PC-9 (cell line): ENCODE measurements around the gene AHSG. TPM values are rescaled to one million over a fixed set of nuclear protein-coding genes. Genes with fewer than 3 reads are reported as not detected.

Experiments used
- BruUV-seq: library from RNA; stranded (reverse); fragments of 400-500 nt; replicated peaks from 2 replicates; lab custom pipeline; 2021; lab: Mats Ljungman, UMichigan
- CTCF ChIA-PET: fragments of 300-600 bp; sonication (Branson Sonifier 250); formaldehyde crosslinking; loops from one replicate; lab custom pipeline; 2022; ENCODE audit warnings: antibody characterized with exemption; lab: Charles Lee
- POLR2A ChIA-PET: fragments of 300-600 bp; sonication (Branson Sonifier 250); formaldehyde crosslinking; loops from one replicate; lab custom pipeline; 2022; ENCODE audit warnings: antibody characterized with exemption; ENCODE audit not compliant: unreplicated experiment; lab: Charles Lee
- DNase-seq, 2 experiments: peaks; one replicate each; pipeline versions ENCODE4 v3.0.0 to v3.0.0-alpha.2; 2015 to 2022; ENCODE audit warnings: mixed read lengths in 1 of 2
- H2AFZ ChIP-seq: fragments of 200-600 bp; sonication (generic); 2 replicates; pipeline ENCODE4 v1.8.1; 2017; ENCODE audit warnings: antibody characterized with exemption
- H3F3A ChIP-seq: fragments of 200-600 bp; sonication (generic); 2 replicates; pipeline ENCODE4 v1.8.1; 2017; ENCODE audit warnings: antibody characterized with exemption, mild to moderate bottlenecking, low read depth; ENCODE audit not compliant: insufficient read depth
- H3K27ac ChIP-seq: fragments of 200-600 bp; sonication (generic); 2 replicates; pipeline ENCODE4 v1.6.1; 2016; ENCODE audit warnings: mixed run types
- H3K27me3 ChIP-seq: fragments of 200-600 bp; sonication (generic); 2 replicates; pipeline ENCODE4 v1.6.1; 2016; ENCODE audit warnings: low read depth, mixed run types; ENCODE audit not compliant: insufficient read depth
- H3K36me3 ChIP-seq: fragments of 200-600 bp; sonication (generic); 2 replicates; pipeline ENCODE4 v1.6.1; 2016; ENCODE audit warnings: low read depth, mixed run types
- H3K4me1 ChIP-seq: fragments of 200-600 bp; sonication (generic); replicated peaks from 2 replicates; pipeline ENCODE4 v1.6.1; 2016; ENCODE audit warnings: mixed run types; ENCODE audit not compliant: insufficient read depth
- H3K4me2 ChIP-seq: fragments of 200-600 bp; sonication (generic); 2 replicates; pipeline ENCODE4 v1.6.1; 2017; ENCODE audit warnings: mixed run types
- H3K4me3 ChIP-seq: fragments of 200-600 bp; sonication (generic); 2 replicates; pipeline ENCODE4 v1.6.1; 2016; ENCODE audit warnings: mixed run types
- H3K79me2 ChIP-seq: fragments of 200-600 bp; sonication (generic); 2 replicates; pipeline ENCODE4 v1.6.1; 2017; ENCODE audit warnings: low read depth, mixed run types
- H3K9me2 ChIP-seq: fragments of 200-600 bp; sonication (generic); 2 replicates; pipeline ENCODE4 v1.8.1; 2017; ENCODE audit warnings: mild to moderate bottlenecking; ENCODE audit not compliant: insufficient read depth
- H3K9me3 ChIP-seq: fragments of 200-600 bp; sonication (generic); 2 replicates; pipeline ENCODE4 v1.8.1; 2016; ENCODE audit warnings: low read depth; ENCODE audit not compliant: insufficient read depth
- H4K20me1 ChIP-seq: fragments of 200-600 bp; sonication (generic); 2 replicates; pipeline ENCODE4 v1.8.1; 2017; ENCODE audit not compliant: insufficient read depth
- EZH2 ChIP-seq: fragments of 200-600 bp; sonication (generic); IDR thresholded peaks from 2 replicates; pipeline ENCODE4 v1.8.0; 2017; ENCODE audit warnings: antibody characterized with exemption, low read depth
- intact Hi-C: fragments of 100-400 bp; cut with micrococcal nuclease; formaldehyde crosslinking; loops from one replicate; pipeline ENCODE4 v1.10.0; 2022; ENCODE audit not compliant: unreplicated experiment
- total RNA-seq: library from RNA; stranded (reverse); gene quantifications from 2 replicates; pipeline ENCODE4 v1.2.3, GENCODE V29; 2021
- TF ChIP-seq, protein P1 (sequence below): fragments of 200-600 bp; sonication (generic); conservative IDR thresholded peaks from 2 replicates; pipeline ENCODE4 v1.6.1; 2017; ENCODE audit warnings: mixed run types, antibody characterized with exemption, mild to moderate bottlenecking, moderate library complexity

AHSG gene
- total RNA-seq, 1 experiment from 2014 or later, result not detected

DNA sequence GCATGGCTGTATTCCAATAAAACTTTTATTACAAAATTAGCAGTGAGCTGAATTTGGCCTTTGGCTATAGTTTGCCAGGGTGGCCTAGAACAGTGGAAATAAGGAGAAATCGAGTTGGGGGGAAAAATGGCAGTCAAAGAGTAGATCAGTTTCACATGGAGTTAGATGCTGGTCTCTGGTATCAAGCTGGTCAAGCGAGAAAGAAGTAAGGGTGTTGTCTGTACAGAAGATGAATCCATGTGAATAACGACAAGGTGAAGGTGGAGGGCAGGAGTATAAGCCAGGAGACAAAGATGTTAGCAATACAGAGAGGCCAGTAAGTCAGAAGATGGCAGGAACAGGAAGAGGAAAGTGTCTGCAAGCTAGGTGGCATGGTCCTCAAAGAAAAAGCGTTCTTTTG is 11.7 kb downstream of the AHSG start:
- H4K20me1 ChIP-seq, result no peaks in the 10 kb centered on the region
- no TSS peak for BruUV-seq
- H3K9me3 ChIP-seq, result no peaks in the 10 kb centered on the region
- H3K9me2 ChIP-seq, result 0 out of 2 replicates have a peak, but pooled peaks cover 2% of the 10 kb centered on the region
- H2AFZ ChIP-seq, result no peak overlapping the region
- ChIA-PET POLR2A (no interaction called here), CTCF (no interaction called here)
- no peaks in the 10 kb centered on the region for H3K79me2 ChIP-seq
- intact Hi-C loops, result no loop called here
- H3K4me3 ChIP-seq, result no peak overlapping the region
- TF ChIP-seq EZH2, result no peak
- TF ChIP-seq, protein P1, sequence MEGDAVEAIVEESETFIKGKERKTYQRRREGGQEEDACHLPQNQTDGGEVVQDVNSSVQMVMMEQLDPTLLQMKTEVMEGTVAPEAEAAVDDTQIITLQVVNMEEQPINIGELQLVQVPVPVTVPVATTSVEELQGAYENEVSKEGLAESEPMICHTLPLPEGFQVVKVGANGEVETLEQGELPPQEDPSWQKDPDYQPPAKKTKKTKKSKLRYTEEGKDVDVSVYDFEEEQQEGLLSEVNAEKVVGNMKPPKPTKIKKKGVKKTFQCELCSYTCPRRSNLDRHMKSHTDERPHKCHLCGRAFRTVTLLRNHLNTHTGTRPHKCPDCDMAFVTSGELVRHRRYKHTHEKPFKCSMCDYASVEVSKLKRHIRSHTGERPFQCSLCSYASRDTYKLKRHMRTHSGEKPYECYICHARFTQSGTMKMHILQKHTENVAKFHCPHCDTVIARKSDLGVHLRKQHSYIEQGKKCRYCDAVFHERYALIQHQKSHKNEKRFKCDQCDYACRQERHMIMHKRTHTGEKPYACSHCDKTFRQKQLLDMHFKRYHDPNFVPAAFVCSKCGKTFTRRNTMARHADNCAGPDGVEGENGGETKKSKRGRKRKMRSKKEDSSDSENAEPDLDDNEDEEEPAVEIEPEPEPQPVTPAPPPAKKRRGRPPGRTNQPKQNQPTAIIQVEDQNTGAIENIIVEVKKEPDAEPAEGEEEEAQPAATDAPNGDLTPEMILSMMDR, result no peak
- no peaks in the 10 kb centered on the region for H3K4me1 ChIP-seq
- no peaks in the 10 kb centered on the region for H3K36me3 ChIP-seq
- H3F3A ChIP-seq, result no peaks in the 10 kb centered on the region
- H3K4me2 ChIP-seq, result no peak overlapping the region
- H3K27me3 ChIP-seq, result no peaks in the 10 kb centered on the region
- H3K27ac ChIP-seq, result no peak overlapping the region
- no peak for DNase-seq

DNA sequence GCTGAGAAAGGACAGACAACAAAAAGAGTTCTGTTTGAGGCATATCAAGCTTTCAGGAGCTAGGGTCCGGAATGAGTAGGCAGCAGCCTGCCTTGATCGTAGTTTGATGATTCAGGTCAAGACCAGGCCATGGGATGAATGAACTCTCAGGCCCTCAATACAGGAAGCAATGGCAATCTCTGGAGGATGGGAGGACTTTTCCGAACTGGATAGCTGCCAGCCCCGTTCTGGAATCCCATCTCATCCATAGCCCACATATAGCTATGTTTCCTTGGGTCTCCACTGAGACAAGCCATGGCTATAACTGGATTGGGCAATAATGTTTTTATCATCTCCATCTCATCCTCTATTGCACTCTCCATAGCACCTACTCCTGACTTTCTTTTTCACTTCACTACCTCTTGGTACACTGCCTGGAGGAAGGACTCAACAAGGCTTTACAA is 12.8 kb downstream of the AHSG start:
- ChIA-PET CTCF (no interaction called here), POLR2A (no interaction called here)

DNA sequence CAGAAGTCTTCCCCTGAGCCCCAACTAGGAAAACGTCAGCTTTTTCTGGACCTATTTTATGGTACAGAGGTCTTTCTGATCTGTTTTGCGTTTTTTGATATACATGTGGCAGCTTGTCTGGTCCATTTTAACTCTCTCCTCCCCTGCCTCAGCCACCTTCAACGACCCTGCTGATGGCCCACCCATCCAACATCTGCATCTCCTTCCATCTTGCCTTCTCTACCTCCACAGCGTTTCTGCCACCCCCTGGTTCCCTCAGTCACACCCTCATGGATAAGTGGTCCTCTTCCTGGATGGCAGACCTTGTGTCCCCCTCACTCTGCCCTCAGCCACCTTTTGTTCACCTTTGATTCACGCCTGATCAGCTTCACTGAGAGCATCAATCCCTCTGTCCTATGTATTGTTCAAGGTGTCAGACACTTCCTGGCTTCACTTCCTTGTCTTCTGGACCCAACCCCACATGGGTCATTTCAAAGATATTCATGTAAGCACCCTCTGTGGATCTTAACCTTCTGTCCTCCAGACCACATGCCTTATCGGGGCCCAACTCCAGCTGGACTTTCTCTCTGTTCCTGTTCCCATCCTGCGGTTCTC is 13.5 kb downstream of the AHSG start:
- Histone ChIP-seq H3K9me3 (no peaks in the 10 kb centered on the region), H3F3A (no peaks in the 10 kb centered on the region), H3K4me3 (no peak overlapping the region), H4K20me1 (no peaks in the 10 kb centered on the region), H3K4me2 (no peak overlapping the region), H3K27me3 (no peaks in the 10 kb centered on the region), H3K79me2 (no peaks in the 10 kb centered on the region), H3K9me2 (0 out of 2 replicates have a peak, but pooled peaks cover 2% of the 10 kb centered on the region), H2AFZ (no peak overlapping the region), H3K36me3 (no peaks in the 10 kb centered on the region), H3K4me1 (no peaks in the 10 kb centered on the region), H3K27ac (no peak overlapping the region)
- ChIA-PET POLR2A (no interaction called here), CTCF (no interaction called here)
- BruUV-seq, result no TSS peak
- no peak for TF ChIP-seq EZH2
- TF ChIP-seq, protein P1, result no peak
- intact Hi-C loops, result no loop called here
- DNase-seq, result no peak

More for the DNA sequence above, 12.8 kb downstream of the AHSG start:
- Histone ChIP-seq H3K27ac (no peak overlapping the region), H3K4me2 (no peak overlapping the region), H3K27me3 (no peaks in the 10 kb centered on the region), H3F3A (no peaks in the 10 kb centered on the region), H3K36me3 (no peaks in the 10 kb centered on the region), H3K79me2 (no peaks in the 10 kb centered on the region), H3K9me3 (no peaks in the 10 kb centered on the region), H3K9me2 (0 out of 2 replicates have a peak, but pooled peaks cover 2% of the 10 kb centered on the region), H3K4me3 (no peak overlapping the region), H2AFZ (no peak overlapping the region), H3K4me1 (no peaks in the 10 kb centered on the region), H4K20me1 (no peaks in the 10 kb centered on the region)
- BruUV-seq, result no TSS peak
- DNase-seq, result no peak
- intact Hi-C loops, result no loop called here
- TF ChIP-seq, protein P1, result no peak
- TF ChIP-seq EZH2, result no peak
